Loucy (cell line): ENCODE results near the gene RET.

Experiments
- CTCF ChIP-seq: fragments of 200-600 bp; sonication (generic); conservative IDR thresholded peaks from 2 replicates; pipeline ENCODE4 v1.5.1; 2014; ENCODE audit warnings: mild to moderate bottlenecking, antibody characterized with exemption, low read length
- EZH2phosphoT487 ChIP-seq: fragments of 200-600 bp; IDR thresholded peaks from 2 replicates; pipeline ENCODE4 v1.6.1; 2018; ENCODE audit warnings: antibody characterized with exemption, mild to moderate bottlenecking, moderate library complexity, borderline replicate concordance

- no peak for TF ChIP-seq CTCF
- no peak for TF ChIP-seq EZH2phosphoT487
Measured at GRCh38 chr10:43056568-43057011, 20.3 kb upstream of the RET start.
